HG03025 (cell line): Measurements from ENCODE around the gene MMRN2.
"Not testable (repeated sequence)": the region's sequence is repeated elsewhere in the genome, so short reads cannot be mapped to it uniquely, and the experiment has no call there.

Source experiments
- ATAC-seq: cut with Tn5 transposase; IDR thresholded peaks from one replicate; pipeline ENCODE4 v1.9.1; 2021; ENCODE audit warnings: mild to moderate bottlenecking, moderate library complexity; ENCODE audit not compliant: unreplicated experiment, low FRiP score

MMRN2 gene

DNA sequence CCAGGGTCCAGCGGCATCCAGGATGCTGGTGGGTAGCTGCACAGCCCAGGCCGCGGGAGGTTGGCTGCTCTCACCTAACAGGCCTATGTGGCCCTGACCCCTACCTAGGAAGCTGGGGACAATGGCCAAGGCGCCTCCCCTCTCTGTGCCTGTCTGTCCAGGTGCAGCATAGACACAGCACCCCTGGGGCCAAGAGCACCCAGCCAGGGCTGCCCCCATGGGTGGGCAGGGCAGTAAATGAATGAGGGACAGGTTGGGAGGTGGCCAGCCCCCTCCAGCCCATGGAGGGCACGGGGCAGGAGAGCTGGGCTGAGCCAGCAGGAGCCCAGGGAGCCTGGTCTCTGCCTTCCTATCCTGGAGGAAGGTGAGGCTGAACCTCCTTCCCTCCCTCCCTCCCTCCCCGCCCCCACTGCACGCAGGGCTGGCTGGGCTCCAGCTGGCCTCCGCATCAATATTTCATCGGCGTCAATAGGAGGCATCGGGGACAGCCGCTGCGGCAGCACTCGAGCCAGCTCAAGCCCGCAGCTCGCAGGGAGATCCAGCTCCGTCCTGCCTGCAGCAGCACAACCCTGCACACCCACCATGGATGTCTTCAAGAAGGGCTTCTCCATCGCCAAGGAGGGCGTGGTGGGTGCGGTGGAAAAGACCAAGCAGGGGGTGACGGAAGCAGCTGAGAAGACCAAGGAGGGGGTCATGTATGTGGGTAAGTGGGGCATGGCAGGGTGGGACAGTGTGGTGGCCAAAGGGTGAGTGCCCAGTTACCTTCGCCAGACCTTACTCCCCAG, 893 bp upstream of the MMRN2 start, which contains the start of gene SNCG:
TSS of gene SNCG (plus strand) at position 484 of the 785 bp plus-strand sequence. CDS start at position 583, 99 bp downstream.
- no peak for ATAC-seq

- no peak for ATAC-seq
Measured at GRCh38 chr10:86956848-86957448, 467 bp downstream of the MMRN2 start.

- no peak for ATAC-seq
Measured at GRCh38 chr10:86956195-86956847, 1.1 kb downstream of the MMRN2 start.

DNA sequence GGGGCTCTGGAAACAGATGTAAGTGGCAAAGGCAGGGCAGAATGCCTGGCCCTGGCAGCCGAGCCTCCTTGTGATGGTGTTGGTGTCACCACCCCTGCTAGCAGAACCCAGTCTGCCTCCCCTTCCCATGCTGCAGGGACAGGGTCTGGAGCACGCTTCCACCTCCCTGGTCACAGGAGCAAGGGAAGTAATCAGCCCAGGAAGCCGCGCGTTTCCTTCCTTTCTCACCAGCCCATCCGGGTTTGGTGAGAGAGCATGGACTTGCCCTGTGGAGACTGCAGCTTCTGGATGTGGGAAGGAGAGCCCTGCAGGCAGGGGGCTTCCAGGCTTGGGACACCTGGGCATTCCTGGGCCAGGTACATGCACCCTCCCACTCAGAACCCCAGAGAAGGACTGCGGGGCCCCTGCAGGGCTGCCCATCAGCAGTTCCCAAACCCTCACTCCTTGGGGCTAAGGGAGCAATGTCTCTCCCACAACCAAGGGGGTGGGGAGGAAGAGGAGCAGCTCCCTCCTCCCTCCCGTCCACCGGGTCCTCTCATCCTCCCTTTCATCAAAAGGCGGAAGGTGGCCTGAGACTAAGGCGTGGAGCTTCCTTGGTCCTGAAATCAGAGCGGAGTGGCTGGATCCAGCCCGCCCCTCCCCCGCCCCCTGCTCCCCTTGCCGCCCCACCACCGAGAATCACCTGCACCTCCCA, 1.8 kb downstream of the MMRN2 start:
- ATAC-seq: no peak

DNA sequence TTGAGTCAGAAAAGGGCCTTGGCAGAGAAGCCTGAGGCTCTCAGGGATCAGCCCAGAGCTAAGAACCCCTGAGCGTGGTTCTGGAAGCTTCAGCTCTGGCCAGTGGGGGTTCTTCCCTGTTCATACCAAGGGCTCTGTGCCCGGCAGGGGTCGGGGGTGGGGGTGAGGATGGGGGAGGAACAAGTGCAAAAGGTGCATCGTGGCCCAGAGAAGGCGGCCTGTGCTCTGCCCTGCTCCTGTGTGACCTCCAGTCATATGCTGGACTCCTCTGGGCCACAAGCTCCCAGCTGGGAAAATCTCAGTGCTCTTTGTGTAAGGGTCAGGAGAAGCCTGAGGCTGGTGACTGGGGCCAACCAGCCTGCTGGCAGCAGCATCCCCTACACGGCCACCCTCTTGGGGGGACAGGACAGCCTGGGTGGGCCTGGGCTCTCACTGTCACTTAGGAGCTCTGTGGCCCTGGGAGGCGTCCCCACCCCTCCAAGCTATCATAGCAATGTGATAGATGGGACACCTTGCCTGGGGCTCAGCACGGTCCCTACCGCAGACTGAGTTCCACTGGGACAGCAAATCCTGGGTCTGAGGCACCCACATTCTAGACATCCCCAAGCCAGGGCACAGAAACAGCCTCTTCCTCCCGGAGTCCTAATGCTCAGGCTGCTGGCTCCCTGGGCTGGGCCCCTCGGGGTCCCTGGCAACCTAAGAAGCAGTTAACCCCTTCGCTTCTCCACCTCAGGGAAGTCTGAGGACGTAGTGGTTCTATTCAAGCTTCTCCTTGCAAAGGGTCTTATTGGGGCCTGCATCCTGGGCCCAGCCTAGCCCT, 2.5 kb downstream of the MMRN2 start:
- no peak for ATAC-seq

DNA sequence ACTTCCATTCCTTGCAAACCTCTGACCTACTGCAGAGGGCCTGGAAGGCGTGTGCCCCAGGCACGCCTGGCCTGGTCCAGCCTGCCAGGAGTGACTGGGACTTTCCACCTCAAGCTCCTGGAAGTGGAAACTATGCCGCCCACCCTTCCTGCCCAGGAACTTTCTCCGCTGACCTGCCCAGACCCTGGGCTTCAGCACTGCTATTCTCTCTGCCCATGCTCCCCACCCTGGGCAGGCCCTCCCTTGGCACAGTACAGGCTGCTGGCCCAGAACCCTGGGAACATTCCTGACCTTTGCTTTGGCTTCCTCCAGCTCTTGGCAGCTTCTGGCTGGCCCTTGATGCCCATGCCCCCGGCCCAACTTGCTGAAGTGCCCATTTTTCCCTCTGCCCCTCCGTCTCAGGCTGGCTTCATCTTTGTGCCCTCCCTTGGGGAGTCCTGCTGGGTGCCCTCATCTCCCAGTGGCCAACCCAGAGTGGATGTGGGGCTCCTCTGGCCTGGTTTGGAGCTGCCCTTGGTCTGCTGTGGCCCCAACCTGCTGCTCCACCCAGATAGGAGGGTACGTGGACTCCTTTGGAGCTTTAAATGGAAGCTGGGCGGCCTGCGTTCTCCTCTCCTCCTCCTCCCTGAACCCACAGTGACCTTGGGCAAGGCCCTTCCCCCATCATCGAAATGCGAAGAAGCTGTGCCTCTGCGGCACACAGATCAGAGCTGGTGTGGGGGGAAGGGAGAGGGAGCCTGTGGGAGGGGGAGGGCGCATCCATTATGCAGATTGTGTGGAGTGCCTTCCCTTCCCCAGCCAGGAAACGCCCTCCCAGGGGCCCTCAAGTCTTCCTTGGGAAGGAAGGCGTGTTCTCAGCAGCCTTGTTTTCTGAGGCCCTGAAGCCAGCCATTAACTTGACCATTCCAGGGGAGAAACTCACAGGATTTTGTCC, 3.4 kb downstream of the MMRN2 start:
- no peak for ATAC-seq

DNA sequence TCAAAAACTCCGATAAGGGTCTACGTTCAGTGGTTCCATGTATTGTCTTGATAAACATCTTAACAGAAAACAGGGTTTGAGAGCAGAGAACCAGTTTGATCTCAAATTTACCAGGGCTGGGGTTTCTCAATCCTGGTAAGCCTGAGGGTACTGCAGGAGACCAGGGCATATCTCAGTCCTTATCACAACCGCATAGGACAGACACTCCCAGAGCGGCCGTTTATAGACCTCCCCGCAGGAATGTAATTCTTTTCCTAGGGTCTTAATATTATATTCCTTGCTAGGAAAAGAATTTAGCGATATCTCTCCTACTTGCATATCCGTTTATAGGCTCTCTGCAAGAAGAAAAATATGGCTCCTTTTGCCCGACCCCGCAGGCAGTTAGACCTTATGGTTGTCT, 4.7 kb downstream of the MMRN2 start:
- not testable (repeated sequence) for ATAC-seq

DNA sequence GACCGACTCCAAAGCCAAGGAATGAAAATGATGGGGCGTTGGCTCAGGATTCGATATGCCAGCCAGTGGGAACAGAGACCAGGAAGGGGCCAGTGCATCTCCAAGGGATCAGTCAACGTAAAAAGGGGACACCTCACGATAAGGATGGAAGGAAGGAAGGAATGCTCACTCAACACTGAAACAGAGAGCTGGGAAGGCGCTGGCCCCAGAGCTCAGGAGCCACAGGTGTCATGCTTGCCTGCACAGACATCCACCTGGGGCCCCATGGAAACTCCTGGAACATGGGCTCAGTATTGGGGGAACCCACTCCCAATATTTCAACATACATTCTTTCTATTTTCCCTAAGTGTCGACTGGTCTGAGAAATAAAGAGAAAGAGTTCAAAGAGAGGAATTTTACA, 5.3 kb downstream of the MMRN2 start:
- no peak for ATAC-seq

- no peak for ATAC-seq
Measured at GRCh38 chr10:86951184-86951761, 6.1 kb downstream of the MMRN2 start.

DNA sequence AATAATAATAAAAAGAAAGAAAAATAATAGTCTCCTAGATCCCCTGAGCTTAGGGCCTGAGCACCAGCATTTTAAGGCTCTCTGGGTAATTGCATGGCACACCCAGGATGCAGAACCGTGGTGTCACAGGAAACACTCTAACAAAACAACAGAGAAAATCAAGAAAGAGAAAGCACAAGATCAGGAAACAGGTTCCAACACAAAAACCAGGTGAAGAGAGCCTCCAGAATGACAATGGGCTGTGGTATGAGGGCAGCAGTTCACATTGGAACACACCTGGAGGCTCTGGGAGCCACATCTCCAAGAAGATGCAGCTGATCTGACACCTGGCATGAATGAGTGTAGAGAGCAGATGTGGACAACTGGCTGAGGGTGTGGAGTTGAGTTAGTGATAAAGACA, 7.1 kb downstream of the MMRN2 start:
- no peak for ATAC-seq

- not testable (repeated sequence) for ATAC-seq
Measured at GRCh38 chr10:86947806-86948205, 9.6 kb downstream of the MMRN2 start.

GRCh38 chr10:86946213-86947155, 10.9 kb downstream of the MMRN2 start:
- ATAC-seq: no peak

GRCh38 chr10:86945361-86946212, 11.8 kb downstream of the MMRN2 start:
- ATAC-seq: no peak

- no peak for ATAC-seq
Measured at GRCh38 chr10:86944907-86945306, 12.5 kb downstream of the MMRN2 start.

- no peak for ATAC-seq
Measured at GRCh38 chr10:86944471-86944870, 12.9 kb downstream of the MMRN2 start.

DNA sequence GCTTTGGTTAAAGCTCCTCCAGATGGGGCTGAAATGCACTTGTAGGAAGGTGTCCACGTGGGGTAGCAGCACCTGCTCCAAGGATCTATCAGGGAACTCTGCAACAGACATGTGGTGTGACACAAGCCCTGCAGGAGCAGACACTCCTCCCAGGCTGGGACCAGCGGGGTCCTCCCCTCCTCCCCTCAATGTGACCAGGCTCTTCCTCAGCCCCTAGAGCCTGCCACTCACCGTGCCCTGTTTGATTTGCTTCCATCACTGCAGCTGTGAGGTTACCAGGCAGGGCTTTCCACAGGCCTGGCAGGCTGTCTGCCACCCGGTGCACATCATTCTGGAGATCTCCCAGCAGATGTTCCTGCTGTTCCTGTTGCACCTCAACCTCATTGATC, 13.4 kb downstream of the MMRN2 start:
- no peak for ATAC-seq
